Tracheal epithelial cell (primary cell): ENCODE data around the gene B4GALNT3. TPM values are rescaled to one million over a fixed set of nuclear protein-coding genes. Genes with fewer than 3 reads are reported as not detected.

Experiments used
- total RNA-seq: library from RNA; depleted of rRNA; stranded (reverse); fragments of >200 nt; gene quantifications from 2 replicates; pipeline ENCODE4 v1.2.1, GENCODE V29; 2014

B4GALNT3 gene
- 5.5 and 10.6 TPM in 2 replicates for total RNA-seq

GRCh38 chr12:459430-460258 lies at the start of gene B4GALNT3:
TSS of gene B4GALNT3 (plus strand) at chr12:459939. CDS start at chr12:460377, 438 bp downstream.

Other genes with a start within 250 kb of the B4GALNT3 start
- gene SLC6A12, start 245.8 kb upstream of the B4GALNT3 start, total RNA-seq = 0.48 TPM in 1 of 2 replicates, not detected in the other
- 0.48 TPM in 1 of 2 replicates, not detected in the other for gene SLC6A13, start 197.1 kb upstream of the B4GALNT3 start, total RNA-seq
- gene KDM5A, start 70.6 kb upstream of the B4GALNT3 start, total RNA-seq = 32.6 and 42.9 TPM in 2 replicates
- gene CCDC77, start 58.3 kb upstream of the B4GALNT3 start, total RNA-seq = 1.3 and 3.4 TPM in 2 replicates
- gene NINJ2, start 203.5 kb downstream of the B4GALNT3 start, total RNA-seq = 0.48 and 1.3 TPM in 2 replicates